ENCODE measurements around the gene FOXL2.
"Not testable (repeated sequence)": the region's sequence is repeated elsewhere in the genome, so short reads cannot be mapped to it uniquely, and the experiment has no call there.

FOXL2 gene

DNA sequence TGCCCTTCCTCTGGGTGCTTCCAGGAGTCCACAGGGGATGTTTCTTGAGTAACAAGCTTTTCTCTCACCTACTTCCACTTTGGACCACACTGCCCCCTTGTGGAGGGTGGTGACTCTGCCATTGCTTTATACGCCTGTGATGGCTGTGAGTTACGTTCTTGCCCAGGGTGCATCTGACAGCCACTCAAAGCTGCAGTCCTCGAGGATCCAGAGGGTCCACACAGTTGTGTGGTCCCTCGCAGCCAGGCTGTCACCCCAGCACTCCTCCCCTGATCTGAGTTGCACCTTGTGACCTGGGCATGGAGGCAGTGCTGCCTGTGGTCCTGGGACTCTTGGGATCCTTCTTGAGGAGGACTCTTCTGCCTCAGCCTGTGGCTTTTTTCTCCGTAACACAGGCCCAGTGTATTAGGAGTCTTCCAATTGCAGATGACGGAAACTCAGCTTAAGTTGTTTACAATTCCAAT is 23.4 kb downstream of the FOXL2 start:
- FAIRE-seq = no peak

DNA sequence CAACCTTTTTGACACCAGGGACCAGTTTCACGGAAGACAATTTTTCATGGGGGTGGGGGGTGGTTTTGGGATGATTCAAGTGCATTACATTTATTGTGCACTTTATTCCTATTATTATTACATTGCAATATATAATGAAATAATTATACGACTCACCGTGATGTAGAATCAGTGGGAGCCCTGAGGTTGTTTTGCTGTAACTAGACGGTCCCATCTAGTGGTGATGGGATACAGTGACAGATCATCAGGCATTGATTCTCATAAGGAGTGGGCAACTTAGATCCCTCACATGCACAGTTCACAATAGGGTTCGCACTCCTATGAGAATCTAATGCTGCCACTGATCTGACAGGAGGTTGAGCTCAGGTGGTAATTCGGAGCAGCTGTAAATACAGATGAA is 24.5 kb downstream of the FOXL2 start:
- not testable (repeated sequence) for FAIRE-seq

DNA sequence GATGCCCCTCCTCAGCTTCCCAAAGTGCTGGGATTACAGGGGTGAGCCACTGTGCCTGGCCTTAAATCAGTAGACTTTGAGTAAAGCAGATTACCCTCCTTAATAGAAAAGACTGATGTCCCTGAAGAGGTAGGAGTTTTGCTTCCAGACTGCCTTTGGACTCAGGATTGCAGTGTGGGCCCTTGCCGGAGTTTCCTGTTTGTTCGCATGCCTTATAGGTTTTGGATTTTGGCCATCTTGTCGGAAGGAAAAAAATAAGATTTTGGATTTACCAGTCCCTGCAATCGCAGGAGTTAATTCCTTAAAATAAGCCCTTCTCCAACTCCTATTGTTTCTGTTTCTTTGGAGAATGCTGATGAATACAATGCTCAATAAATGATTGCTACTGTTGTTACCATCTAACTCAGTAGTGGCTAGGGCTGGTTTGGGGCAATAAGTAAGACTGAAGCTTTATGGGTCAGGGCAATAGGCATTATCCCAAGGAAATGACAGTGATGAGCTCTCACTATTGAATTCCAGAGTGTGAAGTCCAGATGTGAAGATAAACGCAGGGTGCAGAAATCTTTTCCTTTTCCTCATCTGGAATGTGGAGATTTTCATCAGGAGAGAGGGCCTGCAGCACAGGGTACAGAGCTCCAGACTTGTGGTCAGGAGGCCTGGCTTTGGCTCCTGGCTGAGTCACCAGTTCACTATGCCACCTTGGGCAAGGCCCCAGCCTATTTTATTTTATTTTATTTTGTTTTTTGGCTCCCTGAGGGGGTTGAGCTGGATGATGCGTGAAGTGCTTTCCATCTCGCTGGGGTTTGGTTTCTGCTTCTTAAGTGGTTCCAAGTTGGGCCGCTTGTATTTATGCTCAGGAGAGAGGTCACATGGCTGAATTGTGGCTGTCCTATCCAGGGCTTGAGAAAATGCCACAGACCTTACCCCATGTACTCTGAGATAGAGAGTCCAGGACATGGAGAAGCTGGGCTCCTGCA is 25.3 kb downstream of the FOXL2 start:
- no peak for FAIRE-seq

DNA sequence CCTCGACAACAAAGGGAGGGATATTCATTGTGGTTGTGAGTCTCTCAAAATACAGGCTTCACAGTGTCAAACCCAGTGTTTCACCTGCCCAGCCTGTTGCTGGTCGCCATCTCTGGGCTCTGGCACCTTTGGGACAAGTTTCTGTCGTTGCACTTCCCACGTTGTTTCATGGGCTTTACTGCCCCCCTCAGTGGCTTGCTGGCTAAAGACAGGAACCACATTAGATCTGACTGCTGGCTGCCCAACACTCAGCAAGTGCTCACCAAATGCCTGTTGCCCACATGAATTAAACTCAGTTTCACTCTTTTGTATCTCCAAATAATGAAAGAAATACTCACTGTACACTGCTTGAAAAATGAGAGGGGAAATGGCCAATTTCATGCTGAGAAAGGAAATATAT is 27.6 kb downstream of the FOXL2 start:
- no peak for FAIRE-seq

DNA sequence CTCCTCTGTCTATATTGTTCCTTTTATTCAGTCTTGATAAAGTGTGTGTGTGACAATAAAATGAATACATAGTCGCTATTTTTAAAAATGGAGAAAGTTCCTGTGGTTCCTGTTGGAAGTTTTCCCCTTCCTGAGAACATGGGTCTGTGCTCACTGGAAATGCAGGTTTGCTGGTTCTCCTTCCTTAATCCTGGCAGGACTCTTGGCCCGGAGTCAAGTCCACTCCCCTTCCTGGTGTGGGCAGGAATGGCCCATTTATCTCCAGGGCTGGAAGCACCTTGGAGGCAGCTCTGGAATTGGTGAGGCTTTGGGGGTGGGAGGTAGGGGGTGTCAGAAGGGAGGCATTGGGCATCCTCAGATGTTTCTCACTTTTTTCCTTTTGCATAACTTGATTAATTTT is 30.1 kb downstream of the FOXL2 start:
- FAIRE-seq = no peak

DNA sequence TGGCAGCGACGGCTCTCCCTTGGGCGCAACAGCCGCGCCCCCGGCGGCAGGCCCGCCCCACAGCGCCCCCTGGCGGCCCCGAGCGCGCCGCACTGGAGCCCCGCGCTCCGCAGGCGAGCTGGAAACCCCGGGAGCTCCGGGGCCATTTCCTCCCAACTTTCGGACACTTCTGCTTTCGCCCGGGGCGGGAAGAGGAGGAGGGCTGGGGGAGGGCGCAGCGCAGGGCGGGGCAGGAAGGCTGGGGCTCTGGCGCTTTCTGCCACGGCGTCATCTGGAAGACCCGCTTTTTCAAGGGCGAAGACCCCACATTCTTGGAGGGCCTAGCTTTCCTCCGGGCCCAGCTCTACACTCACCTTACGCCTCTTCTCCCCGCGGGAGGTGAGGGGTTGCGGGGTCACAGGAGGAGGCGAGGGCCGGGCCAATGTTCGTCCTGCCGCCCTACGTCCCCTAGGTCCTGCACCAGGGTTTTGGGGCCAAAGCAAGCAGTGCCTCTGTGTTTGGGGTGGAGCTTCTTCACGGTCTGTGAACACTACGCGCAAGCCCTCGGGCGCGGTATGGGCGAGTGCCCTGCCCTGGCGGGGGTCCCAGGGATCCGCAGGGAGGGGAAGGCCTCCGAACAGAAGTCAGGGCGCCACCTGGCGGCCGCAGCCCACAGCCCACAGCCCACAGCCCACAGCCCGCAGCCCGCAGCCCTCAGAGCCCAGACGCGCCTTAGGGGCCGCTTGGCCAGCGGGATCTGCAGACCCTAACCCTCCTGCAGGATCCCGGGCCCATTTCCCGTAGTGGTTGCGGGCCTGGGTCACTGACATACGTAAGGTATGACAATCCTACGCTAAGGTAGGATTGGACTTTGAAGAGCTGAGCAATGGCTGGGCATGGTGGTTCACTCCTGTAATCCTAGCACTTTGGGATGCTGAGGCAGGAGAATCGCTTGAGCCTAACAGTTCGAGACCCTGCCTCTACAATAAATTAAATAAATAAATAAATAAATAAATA is 31.1 kb downstream of the FOXL2 start:
- FAIRE-seq = no peak

DNA sequence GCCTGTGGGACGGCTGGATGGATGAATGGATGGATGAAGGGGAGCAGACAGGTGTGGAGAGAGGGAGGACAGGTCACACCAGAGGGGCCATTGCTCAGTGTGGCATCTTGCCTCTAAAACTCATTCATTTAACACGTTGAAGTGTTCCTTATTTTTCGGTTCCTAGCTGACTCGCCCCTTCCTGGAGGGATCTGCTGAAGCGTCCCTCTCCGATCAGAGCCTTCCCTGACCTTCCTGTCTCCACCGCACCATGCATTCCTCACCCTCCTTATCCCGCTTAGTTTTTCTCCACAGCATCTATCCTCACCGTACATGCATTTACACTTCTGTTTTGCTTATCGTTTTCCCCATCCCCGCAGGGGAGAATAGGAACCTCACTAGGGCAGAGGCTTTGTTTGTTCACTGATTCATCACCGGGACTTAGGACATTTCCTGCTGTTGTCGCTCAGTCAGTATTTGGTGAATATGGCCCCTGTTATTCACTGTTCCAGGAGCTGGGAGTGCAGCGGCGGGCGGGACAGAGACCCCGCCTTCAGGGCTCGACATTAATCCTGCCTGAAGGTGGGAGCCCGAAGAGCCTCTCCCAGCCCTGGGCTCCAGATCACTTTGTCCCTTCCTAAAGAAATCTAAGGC is 32.0 kb downstream of the FOXL2 start:
- no peak for FAIRE-seq

DNA sequence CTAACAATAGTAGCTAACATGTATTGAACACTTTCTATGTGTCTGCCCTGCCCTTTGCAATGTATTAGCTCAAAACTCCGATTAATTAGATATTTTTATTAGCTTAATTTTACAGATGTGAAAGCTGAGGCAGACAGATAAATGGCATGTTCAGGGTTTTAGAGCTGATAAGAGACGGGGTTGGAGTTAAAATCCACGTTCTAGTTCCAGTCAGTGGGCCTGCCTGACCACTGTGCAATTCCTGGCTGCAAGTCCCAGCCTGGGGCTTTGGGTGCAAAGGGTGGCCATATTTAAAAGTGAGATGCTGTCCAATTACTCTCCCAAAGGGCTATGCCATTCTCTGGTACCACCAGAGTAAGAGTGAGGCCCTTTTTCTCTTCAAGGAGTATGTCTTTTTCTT is 33.2 kb downstream of the FOXL2 start:
- no peak for FAIRE-seq

DNA sequence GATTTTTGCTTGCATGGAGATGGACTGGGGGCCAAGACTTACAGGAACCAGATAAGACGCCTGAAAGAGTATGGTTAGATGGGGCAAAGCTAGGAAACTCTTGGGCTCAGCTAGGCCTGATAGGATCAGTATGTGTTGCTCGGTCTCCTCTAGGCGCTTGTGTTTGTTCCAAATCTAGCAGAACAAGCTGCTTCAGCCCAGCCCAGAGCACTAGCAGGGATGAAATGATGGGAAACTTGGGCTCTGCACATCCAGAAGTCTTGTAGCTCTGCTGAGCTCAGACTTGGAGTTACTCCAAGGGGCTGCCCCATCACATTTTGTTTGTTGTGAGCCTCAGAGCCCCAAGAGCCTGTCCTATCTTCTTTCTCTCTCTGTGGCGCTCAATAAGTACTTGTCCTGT is 34.7 kb downstream of the FOXL2 start:
- no peak for FAIRE-seq

DNA sequence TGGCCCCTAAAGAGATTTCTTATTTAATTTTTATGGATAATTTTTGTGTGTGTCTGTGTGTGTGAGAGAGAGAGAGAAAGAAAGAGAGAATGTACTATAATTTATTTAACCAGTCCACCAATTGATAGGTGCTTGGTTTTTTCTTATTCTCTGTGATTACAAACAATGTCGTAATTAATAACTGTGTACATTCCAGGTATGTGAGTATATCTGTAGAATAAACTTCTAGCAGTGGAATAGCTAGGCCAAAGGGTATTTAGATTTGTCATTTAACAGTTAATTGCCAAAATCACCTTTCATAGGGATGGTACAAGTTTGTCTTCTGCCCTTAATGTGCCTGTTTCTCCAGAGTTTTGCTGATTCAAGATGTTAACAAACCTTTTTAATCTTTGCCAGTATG is 35.3 kb downstream of the FOXL2 start:
- FAIRE-seq = no peak

DNA sequence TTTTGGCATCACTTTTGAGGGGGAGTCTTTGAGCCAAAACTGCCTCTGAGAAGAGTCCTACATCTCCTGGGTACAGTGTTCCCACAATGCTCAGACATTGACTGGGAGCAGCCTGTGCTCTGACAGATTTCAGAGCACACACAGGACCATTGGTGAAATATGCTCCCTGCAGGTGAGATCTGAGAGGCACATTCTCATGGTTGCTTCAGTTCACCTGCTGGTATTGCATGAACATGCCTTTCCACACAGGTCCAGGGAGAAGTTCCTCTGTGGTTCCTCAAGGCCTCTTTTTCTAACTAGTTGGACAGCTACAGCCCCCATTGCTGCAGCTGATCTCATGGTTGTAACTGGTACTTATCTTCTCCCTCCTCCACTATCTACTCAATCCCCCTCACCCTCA is 37.0 kb downstream of the FOXL2 start:
- FAIRE-seq = no peak

DNA sequence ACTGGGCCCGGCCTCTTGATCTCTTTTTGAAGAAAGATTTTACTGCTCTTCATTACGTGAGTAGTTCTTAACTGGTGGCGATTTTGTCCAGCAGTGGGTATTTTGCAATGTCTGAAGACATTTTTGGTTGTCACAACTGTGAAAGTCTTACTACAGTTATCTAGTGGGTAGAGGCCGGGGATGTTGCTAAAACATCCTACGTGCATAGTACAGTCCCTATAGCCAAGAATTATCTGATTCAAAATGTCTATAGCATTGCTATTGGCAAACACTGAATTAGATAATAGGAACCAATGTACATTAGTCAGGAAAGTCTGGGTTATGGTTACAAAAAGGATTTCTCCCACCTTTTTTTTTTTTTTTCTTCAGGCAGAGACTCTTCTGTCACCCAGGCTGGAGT is 38.1 kb downstream of the FOXL2 start:
- FAIRE-seq = no peak

DNA sequence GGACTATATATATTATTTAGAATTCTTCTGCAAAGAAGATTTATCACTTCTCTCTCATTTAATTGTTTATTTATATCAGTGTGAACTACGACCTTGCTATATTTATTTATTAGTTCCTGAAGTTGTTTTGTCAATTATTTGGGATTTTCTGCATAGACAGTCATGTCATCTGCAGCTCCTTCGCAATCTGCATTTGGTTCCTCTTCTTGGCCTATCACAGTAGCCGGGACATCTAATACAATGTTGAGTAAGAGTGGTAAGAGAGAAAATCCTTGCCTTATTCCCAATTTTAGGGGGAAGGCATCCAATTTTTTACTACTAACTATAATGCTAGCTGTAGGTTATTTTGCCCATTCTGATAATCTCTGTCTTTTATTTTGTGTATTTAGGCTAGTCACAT is 39.4 kb downstream of the FOXL2 start:
- no peak for FAIRE-seq

DNA sequence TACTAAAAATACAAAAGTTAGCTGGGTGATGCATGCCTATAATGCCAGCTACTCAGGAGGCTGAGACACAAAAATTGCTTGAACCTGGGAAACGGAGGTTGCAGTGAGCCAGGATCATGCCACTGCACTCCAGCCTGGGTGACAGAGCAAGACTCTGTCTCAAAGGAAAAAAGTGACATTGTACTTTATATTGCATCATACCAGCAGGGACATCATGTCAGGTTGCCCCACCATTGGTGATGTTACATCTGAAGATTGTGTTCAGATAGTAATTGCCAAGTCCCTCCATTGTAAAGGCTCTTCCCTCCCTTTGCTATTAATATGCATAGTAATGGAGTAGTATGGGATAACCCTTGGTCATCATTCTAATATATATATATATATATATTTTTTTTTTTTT is 44.8 kb downstream of the FOXL2 start:
- FAIRE-seq = no peak

DNA sequence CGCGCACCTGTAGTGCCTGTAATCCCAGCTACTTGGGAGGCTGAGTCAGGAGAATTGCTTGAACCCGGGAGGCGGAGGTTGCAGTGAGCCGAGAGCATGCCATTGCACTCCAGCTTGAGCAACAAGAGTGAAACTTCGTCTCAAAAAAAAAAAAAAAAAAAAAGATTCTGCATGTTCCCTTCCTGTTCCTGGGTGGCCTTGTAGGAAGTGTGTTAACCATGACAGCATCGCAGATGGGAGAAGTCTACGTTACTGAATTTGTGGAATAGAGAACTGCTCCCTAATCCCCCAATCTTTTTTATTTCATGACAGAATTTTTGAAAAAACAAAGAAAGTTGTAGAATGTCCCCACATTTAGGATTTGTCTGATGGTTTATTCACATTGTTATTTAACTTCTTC is 45.4 kb downstream of the FOXL2 start:
- FAIRE-seq = no peak

DNA sequence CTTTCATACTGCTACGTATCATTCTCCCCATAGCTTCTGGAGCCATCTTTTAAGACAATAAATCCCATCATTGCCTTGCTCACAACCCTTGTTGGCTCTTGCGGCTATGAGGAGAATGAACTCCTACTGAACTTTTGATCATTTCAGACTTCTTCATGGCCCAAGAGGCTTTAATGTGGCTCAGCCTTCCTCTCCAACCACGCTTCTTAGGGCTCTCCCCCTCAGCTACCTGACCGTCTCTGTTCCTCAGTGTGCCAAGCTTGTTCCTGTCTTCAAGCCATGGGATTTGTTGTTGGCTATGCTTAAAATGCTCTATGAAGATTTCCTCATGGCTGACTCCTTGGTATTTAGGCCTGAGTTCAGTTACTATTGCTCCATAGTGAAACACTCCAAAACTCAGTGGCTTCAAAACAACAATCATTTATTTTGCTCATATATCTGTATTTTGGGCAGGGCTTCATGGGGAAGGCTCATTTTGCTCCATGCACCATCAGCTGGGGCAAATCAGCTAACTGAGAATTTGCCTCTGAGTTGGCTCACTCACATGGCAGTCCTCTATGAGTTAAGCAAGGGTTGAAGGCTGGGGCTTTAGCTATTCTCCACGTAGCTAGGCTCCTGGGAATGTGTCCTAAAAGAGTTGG is 47.5 kb downstream of the FOXL2 start:
- FAIRE-seq = no peak

DNA sequence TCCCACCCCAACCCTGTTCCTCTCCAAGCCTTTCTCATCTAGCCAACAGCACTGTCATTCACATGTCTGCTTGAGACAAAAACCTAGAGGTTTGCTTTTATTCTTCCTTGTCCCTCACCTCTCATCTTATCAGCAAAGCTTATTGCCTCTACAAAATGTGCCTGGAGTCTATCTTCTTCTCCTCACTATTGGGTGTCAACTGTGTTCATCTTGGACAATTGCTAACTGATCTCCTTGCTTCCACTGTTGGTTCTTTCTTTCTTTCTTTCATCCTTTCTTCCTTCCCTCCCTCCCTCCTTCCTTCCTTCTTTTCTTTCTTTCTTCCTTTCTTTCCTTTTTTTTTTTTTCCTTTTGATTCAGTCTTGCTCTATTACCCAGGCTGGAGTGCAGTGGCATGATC is 48.2 kb downstream of the FOXL2 start:
- FAIRE-seq = no peak

DNA sequence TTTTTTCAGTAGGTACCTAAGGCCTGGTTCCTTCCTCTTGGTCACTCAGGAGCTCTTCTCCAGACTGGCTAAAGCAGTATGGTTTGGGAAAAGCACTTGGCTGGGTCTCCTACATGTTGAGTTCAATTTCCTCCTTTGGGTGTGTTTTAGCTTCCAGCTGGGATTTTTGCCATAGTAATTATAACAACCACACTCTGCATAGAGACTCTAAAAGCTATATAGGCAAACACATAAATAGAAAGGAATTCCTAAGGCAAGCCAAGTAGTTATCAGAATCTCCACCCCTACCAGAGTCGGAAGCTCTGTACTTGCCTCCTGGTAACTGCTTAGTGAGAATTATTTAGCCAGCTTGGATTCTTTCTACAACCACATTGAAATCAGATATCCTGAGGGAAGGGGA is 48.6 kb downstream of the FOXL2 start:
- no peak for FAIRE-seq
